ENCODE results near the gene EVI5. TPM values are rescaled to one million over a fixed set of nuclear protein-coding genes. Genes with fewer than 3 reads are reported as not detected.
"Not testable (repeated sequence)": the region's sequence is repeated elsewhere in the genome, so short reads cannot be mapped to it uniquely, and the experiment has no call there.

The EVI5 gene
- total RNA-seq, 1 donor from 2014 or later = 80.4 TPM

- no peaks in the 10 kb centered on the region for H3K27me3 Mint-ChIP-seq (ENCODE audit: low read depth, unreplicated experiment)
Observed at GRCh38 chr1:92527670-92528069, 257.2 kb downstream of the EVI5 start.

GRCh38 chr1:92524944-92525590, 259.8 kb downstream of the EVI5 start:
- not testable (repeated sequence) for H3K27ac Mint-ChIP-seq (ENCODE audit: unreplicated experiment); H3K4me3 Mint-ChIP-seq (ENCODE audit: unreplicated experiment); H3K9me3 ChIP-seq (ENCODE audit: insufficient read depth, low read depth, low read length); H3K27me3 ChIP-seq (ENCODE audit: insufficient read depth, low read length); H3K36me3 Mint-ChIP-seq (ENCODE audit: low read depth, unreplicated experiment); DNase-seq (ENCODE audit: low read depth); FAIRE-seq; H3K4me2 ChIP-seq (ENCODE audit: low read length); H3K79me2 ChIP-seq (ENCODE audit: insufficient read depth, low read length); H3K9me3 Mint-ChIP-seq (ENCODE audit: unreplicated experiment); H4K20me1 ChIP-seq (ENCODE audit: insufficient read depth, low read length); H2AFZ ChIP-seq (ENCODE audit: low read depth, low read length); H3K36me3 ChIP-seq (ENCODE audit: insufficient read depth, low read length); H3K27me3 Mint-ChIP-seq (ENCODE audit: low read depth, unreplicated experiment); H3K4me3 ChIP-seq (ENCODE audit: insufficient read depth, low read depth, low read length); H3K9ac ChIP-seq (ENCODE audit: low read length); H3K4me1 Mint-ChIP-seq (ENCODE audit: low read depth, unreplicated experiment); H3K4me1 ChIP-seq (ENCODE audit: insufficient read depth, low read length); H3K27ac ChIP-seq (ENCODE audit: low read depth, low read length)

More at GRCh38 chr1:92527670-92528069, 257.2 kb downstream of the EVI5 start:
- Mint-ChIP-seq H3K4me3 (ENCODE audit: unreplicated experiment) (no peak overlapping the region), H3K4me1 (ENCODE audit: low read depth, unreplicated experiment) (no peaks in the 10 kb centered on the region), H3K9me3 (ENCODE audit: unreplicated experiment) (no peaks in the 10 kb centered on the region), H3K27ac (ENCODE audit: unreplicated experiment) (no peak overlapping the region), H3K36me3 (ENCODE audit: low read depth, unreplicated experiment) (peaks cover 2% of the 10 kb centered on the region)
- no peaks in the 10 kb centered on the region for H3K9me3 ChIP-seq (ENCODE audit: insufficient read depth, low read depth, low read length)
- H3K79me2 ChIP-seq (ENCODE audit: insufficient read depth, low read length) = no peaks in the 10 kb centered on the region
- H2AFZ ChIP-seq (ENCODE audit: low read depth, low read length) = no peak overlapping the region
- H3K4me1 ChIP-seq (ENCODE audit: insufficient read depth, low read length) = no peaks in the 10 kb centered on the region
- no peak overlapping the region for H3K4me2 ChIP-seq (ENCODE audit: low read length)
- no peak overlapping the region for H3K4me3 ChIP-seq (ENCODE audit: insufficient read depth, low read depth, low read length)
- DNase-seq (ENCODE audit: low read depth) (no peak), FAIRE-seq (no peak)
- no peak for TF ChIP-seq EZH2 (IDR thresholded peaks at IDR 0.05; ENCODE audit: insufficient read depth, low read length)
- TF ChIP-seq, protein P1, sequence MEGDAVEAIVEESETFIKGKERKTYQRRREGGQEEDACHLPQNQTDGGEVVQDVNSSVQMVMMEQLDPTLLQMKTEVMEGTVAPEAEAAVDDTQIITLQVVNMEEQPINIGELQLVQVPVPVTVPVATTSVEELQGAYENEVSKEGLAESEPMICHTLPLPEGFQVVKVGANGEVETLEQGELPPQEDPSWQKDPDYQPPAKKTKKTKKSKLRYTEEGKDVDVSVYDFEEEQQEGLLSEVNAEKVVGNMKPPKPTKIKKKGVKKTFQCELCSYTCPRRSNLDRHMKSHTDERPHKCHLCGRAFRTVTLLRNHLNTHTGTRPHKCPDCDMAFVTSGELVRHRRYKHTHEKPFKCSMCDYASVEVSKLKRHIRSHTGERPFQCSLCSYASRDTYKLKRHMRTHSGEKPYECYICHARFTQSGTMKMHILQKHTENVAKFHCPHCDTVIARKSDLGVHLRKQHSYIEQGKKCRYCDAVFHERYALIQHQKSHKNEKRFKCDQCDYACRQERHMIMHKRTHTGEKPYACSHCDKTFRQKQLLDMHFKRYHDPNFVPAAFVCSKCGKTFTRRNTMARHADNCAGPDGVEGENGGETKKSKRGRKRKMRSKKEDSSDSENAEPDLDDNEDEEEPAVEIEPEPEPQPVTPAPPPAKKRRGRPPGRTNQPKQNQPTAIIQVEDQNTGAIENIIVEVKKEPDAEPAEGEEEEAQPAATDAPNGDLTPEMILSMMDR (IDR thresholded peaks at IDR 0.05; ENCODE audit: insufficient read depth, low read depth, low read length) = no peak
- no peak overlapping the region for H3K27ac ChIP-seq (ENCODE audit: low read depth, low read length)
- no peak overlapping the region for H3K9ac ChIP-seq (ENCODE audit: low read length)
- H3K27me3 ChIP-seq (ENCODE audit: insufficient read depth, low read length) = no peaks in the 10 kb centered on the region
- H4K20me1 ChIP-seq (ENCODE audit: insufficient read depth, low read length) = no peaks in the 10 kb centered on the region
- H3K36me3 ChIP-seq (ENCODE audit: insufficient read depth, low read length) = no peaks in the 10 kb centered on the region

- Histone ChIP-seq H2AFZ (ENCODE audit: low read depth, low read length) (no peak overlapping the region), H3K27me3 (ENCODE audit: insufficient read depth, low read length) (no peaks in the 10 kb centered on the region), H4K20me1 (ENCODE audit: insufficient read depth, low read length) (no peaks in the 10 kb centered on the region), H3K4me3 (ENCODE audit: insufficient read depth, low read depth, low read length) (no peak overlapping the region), H3K4me2 (ENCODE audit: low read length) (no peak overlapping the region), H3K9me3 (ENCODE audit: insufficient read depth, low read depth, low read length) (no peaks in the 10 kb centered on the region), H3K79me2 (ENCODE audit: insufficient read depth, low read length) (no peaks in the 10 kb centered on the region), H3K9ac (ENCODE audit: low read length) (no peak overlapping the region), H3K27ac (ENCODE audit: low read depth, low read length) (no peak overlapping the region), H3K36me3 (ENCODE audit: insufficient read depth, low read length) (no peaks in the 10 kb centered on the region), H3K4me1 (ENCODE audit: insufficient read depth, low read length) (no peaks in the 10 kb centered on the region)
- Mint-ChIP-seq H3K36me3 (ENCODE audit: low read depth, unreplicated experiment) (peaks cover 10% of the 10 kb centered on the region), H3K4me3 (ENCODE audit: unreplicated experiment) (no peak overlapping the region), H3K27ac (ENCODE audit: unreplicated experiment) (no peak overlapping the region), H3K27me3 (ENCODE audit: low read depth, unreplicated experiment) (no peaks in the 10 kb centered on the region), H3K9me3 (ENCODE audit: unreplicated experiment) (no peaks in the 10 kb centered on the region), H3K4me1 (ENCODE audit: low read depth, unreplicated experiment) (no peaks in the 10 kb centered on the region)
- DNase-seq (ENCODE audit: low read depth) (no peak), FAIRE-seq (no peak)
- TF ChIP-seq, protein P1 (IDR thresholded peaks at IDR 0.05; ENCODE audit: insufficient read depth, low read depth, low read length) = no peak
- TF ChIP-seq EZH2 (IDR thresholded peaks at IDR 0.05; ENCODE audit: insufficient read depth, low read length) = no peak
Observed at GRCh38 chr1:92519043-92519442, 265.9 kb downstream of the EVI5 start.
